ENCODE measurements around the gene AZU1.

AZU1 gene

DNA sequence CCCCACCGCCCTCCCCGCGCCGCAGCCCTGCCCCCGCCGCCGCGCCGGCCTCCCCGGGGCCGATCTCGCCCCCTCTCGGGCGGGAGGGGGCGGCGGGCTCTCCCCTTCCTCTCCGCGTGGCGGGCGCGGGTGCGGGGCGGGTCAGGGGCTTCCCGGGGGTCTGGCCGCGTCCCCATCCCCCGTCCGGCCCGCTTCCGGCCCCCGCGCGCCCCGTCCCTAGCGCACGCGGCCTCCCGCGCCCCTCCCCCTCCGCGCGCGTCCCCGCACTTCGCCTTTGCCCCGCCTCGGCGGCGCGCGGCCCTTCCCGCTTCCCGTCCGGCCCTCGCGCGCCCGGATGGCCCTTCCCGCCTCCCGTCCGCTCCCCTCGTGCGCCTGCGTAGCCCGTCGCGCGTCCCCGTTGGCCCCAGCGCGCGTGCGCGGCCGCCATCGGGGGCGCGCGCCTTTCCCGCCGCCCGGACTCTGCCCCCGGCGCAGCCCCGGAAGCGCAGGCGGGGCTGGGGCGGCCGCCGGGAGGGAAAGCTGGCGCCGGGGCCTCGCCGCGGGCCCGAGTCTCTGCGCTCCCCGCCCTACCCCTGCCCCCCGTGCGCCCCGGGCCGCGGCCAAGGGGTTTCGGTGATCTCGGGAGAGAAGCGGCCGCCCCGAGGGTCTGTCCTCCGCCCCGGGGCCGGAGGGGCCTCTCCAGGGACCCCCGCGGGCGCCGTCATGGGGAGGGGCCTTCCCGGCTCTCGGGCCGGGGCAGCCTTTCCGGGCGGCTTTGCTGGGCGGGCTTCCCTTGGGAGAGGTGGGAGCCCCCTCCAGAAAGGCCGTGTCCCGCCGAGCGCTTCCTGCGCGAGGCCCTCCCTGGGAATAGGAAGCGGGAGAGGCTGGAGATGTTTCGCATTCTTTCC is 29.9 kb upstream of the AZU1 start:
- DNase-seq, result peak; percentile 92

DNA sequence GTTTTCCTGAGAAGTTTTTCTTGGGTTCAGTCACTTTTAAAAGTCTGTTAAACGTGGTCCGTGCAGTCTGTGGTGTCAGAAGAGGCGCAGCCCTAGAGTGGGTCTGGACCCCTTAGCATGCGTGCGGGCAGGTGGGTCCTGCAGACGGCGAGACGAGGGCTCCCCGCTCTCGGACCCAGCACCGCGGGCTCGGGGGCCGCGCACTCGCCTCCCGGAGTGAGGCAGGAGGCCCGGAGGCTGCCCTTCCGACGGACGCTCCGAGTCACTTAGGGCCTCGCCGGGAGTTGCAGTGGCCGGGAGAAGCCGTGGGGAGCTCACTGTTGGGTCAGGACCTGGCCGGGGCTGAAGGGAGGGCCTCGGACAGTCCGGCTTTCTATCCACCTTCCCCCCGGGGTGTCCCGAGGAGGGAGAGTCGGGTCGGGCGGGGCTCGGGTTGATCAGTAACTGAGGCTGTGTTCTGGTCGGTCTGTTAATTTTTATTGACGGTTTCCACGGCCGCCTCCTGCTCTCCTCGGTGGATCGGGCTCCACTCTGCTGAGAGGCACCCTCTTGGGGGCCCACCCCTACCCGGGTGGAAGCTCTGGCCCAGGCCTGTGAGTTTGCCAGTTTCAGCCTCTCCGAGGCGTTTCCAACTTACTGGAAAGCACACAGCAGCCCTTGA is 29.1 kb upstream of the AZU1 start:
- no peak for DNase-seq

DNA sequence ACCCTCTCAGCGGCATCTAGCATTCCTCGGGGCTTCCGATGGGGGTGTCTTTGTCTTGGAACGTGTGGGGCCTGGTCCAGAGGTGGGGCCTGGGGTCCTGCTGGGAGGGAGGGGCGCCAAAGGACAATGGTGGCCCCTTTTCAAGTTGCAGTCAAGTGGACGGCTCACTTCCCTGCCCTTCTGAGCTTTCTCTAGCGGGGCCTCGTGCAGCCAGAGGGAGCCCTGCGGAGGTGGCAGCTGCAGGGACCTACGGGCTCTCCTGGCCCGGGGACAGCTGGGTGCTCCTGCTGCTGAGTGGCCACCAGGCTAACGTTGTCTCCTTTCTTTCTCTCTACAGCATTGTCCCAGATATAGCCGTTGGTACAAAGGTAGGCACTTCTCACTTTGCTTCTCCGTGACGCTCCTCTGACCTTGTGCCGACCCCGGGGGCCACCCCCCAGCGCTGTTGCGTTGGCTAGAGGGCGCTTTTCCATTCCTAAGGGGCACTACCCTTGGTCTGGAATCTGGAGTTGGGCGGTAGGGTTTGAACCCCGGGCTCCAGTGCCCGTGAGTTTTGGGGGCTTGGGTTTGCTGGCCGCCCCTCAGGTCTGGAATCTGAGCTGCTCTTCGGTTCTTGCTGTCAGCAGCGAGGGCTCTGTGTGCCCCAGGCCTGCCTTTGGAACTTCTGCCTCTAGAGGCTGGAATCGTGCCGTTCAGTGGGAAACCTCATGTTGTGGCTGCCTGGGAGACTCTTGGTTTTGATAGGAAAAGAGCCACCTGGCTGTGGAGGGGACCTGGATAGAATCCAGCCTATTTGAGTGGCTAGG is 28.4 kb upstream of the AZU1 start:
- DNase-seq, result peak; percentile 58

DNA sequence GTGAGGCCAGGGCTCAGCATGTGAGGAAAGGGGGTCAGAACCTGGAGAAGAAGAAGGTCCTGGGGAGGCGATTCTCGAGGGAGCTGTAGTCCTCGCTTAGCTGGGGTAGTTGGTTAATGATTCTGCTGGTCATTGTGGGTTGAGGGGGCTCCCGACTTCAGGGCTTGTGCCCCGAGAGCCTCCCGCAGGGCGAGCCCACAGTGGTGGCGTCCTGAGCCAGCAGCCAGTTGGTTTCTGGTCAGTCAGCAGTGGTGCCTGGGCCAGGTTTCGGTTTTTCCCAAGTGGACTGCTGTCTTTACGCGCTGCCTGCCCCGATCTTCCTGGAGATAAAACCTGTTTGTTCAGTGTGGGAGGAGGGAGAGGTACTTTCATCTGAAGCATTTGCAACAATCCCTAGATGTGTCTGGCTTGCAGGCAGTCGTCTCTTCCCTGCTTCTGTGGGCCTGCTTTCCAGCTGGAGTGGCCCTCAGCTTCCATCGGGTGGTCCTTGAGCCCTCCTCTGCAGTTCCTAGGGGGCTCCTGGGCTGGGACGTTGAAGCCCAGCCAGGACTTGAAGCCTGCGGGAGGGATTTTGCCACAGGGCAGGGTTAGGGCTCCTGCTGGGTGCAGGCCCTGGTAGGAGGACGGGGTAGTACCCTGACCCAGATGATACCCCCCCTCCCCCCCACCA is 27.1 kb upstream of the AZU1 start:
- no peak for DNase-seq

DNA sequence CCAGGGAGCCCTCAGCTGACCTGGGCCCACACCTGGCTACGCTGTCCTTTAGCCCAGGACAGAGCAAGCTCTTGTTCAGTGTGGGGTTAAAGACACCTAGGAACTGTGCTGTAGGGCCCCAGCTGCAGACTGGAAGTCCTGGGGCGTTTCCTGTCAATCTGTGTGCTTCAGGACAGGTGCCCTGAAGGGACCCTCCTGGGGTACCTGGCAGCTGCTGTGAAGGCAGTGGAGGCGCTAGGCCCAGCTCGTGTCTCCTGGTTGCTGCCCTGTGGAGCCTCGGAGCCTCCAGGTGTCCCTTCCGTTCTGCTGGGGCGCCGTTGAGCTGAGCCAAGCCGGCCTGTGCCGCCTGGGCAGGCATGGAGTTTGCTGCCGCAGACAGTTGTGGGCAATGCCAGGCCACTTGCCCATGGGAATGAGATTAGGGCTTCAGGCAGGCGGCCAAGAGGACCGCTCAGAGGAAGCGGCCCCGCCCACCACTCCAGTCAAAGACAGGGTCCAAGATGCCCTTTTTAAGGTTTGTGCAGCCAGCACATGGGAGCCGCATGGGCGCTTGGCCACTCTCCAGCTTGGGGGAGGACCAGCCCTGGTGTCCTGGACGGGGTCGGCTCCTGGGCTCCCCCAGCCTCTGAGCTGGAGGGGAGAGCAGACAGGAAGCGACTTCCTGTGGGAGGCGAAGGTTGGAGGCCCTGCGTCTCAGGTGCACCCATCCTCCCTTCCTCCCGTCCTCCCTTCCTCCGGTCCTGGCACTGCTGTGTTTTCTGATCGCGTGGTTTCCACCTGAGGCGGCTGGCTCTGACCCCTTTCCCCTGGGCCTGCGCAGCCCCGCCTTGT is 26.4 kb upstream of the AZU1 start:
- DNase-seq, result peak; percentile 46

DNA sequence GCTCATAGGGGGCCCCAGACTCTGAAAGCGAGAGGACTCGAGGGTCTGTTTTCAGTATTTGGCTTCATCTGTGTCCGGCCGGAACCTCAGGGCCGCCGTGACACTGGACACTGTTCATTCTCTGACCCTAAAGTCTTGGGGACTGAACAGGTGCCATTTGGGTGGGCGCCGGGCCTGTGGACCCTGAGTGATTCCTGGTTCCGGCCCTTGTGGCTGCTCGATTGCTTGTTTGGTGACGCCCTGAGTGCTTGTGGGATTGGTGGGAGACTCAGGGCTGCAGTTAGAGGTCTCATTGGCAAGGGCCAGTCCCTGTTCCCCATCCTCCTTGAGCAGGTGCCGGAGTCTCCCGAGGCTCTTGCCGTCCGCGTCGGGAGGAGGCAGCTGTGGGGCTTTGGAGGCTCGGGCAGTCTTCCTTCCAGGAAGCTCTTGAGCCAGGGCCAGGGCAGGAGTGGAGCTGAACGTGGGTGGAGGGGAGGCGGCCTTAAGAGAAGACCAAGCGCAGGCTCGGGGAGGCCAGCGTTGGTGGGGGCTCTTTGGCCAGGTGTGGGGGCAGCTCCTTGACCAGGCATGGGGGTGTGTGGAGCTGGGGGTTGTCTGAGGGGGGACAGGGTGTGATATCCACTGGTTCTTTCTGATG is 25.7 kb upstream of the AZU1 start:
- DNase-seq, result no peak

DNA sequence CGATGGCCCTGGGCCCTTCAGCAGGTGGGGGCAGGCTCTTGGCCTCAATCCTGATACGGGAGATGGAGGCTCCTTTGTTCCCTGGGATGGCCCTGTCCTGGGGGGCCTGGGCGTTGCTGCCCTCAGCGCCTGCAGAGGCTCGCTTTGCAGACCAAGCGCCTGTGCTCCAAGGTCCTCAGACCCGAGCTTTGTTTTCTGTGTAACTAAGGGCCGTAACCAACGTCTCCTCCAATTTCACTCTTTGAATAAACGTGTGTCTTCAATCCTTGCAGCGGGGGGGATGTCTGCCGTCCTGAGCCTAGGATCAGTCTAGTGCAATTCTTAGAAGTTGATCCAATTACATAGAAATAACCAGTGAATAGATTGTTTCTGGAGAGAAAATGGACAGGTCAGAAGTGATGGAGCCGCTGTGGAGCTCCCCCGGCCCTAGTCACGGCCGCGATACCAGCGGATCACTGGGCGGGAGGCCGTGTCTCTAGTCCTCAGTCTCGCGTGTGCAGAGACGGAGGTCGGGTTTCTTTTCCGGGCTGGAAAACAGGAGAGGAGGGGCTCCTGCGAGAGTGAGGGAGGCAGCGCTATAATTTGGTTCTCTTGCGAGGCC is 25.0 kb upstream of the AZU1 start:
- DNase-seq, result no peak

DNA sequence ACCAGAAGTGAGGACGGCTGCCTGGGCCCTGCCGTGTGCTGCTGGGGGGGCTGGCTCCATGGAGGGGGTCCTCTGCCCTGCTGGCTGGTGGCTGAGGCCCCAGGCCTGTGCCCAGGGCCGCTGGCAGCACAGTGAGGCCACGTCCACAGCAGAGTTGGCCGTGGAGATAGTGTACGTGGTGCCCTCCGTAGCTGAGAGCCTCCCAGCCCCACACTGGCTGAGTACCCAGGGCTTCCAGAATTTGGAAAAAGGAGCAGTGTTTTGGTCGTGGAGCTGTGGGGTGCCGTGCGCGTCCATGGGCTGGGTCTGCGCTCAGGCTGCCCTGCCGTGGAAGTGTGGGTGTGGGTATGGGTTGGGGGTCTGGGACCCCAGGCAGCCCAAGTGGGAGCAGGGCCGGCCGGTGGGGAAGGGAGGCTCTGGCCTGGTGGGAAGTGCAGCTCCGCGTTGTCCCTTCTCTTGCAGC is 24.5 kb upstream of the AZU1 start:
- DNase-seq, result no peak

DNA sequence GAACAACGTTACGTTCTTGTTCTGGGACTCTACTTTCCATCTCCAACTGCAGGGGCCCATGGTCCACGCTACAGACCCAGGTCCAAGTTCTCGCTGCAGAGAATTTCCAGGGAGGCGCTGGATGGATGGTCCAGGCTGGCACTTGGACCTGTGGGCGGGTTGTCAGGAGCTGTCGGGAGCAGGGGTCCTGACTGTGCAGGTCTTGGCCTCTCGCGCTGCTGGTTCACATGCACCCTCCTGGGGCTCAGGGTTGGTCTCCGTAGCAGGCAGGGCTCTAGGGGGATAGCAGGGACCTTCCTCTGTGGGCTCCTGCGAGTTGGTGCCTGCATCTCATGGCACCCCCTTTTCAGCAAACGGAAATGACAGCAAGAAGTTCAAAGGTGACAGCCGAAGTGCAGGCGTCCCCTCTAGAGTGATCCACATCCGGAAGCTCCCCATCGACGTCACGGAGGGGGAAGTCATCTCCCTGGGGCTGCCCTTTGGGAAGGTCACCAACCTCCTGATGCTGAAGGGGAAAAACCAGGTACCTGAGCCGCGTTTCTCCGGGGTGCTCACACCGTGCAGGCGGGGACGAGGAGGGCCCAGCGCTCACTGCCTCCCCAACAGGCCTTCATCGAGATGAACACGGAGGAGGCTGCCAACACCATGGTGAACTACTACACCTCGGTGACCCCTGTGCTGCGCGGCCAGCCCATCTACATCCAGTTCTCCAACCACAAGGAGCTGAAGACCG is 23.8 kb upstream of the AZU1 start:
- no peak for DNase-seq

DNA sequence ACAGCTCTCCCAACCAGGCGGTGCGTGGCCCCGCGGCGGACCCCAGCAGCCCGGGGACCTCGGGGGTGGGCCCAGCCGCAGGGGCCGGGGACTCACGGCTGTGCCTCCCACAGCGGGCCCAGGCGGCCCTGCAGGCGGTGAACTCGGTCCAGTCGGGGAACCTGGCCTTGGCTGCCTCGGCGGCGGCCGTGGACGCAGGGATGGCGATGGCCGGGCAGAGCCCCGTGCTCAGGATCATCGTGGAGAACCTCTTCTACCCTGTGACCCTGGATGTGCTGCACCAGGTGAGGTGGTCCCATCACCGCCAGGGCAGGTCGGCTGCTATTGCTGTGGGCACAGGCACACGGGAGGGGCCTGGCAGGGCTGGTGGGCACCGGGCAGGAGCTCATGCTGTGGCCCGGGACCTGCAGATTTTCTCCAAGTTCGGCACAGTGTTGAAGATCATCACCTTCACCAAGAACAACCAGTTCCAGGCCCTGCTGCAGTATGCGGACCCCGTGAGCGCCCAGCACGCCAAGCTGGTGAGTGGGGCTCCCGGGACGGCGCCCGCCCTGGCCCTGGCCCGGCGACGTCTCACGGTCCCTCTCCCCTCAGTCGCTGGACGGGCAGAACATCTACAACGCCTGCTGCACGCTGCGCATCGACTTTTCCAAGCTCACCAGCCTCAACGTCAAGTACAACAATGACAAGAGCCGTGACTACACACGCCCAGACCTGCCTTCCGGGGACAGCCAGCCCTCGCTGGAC is 23.0 kb upstream of the AZU1 start:
- no peak for DNase-seq

DNA sequence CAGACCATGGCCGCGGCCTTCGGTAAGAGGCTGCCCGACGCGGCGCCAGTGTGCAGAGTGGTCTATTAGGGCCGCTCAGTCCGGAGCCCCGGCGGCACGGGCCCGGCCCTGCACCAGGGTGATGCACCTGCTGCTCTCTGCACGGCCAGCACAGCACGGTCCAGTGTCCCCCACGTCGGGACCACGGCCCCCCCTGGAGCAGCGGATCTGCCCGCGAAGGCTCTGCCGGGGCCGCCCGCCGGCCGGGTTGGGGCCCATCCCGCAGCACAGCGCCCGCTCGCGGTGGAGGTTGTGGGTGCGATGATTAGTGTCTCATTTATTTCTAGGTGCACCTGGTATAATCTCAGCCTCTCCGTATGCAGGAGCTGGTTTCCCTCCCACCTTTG is 22.5 kb upstream of the AZU1 start:
- no peak for DNase-seq

DNA sequence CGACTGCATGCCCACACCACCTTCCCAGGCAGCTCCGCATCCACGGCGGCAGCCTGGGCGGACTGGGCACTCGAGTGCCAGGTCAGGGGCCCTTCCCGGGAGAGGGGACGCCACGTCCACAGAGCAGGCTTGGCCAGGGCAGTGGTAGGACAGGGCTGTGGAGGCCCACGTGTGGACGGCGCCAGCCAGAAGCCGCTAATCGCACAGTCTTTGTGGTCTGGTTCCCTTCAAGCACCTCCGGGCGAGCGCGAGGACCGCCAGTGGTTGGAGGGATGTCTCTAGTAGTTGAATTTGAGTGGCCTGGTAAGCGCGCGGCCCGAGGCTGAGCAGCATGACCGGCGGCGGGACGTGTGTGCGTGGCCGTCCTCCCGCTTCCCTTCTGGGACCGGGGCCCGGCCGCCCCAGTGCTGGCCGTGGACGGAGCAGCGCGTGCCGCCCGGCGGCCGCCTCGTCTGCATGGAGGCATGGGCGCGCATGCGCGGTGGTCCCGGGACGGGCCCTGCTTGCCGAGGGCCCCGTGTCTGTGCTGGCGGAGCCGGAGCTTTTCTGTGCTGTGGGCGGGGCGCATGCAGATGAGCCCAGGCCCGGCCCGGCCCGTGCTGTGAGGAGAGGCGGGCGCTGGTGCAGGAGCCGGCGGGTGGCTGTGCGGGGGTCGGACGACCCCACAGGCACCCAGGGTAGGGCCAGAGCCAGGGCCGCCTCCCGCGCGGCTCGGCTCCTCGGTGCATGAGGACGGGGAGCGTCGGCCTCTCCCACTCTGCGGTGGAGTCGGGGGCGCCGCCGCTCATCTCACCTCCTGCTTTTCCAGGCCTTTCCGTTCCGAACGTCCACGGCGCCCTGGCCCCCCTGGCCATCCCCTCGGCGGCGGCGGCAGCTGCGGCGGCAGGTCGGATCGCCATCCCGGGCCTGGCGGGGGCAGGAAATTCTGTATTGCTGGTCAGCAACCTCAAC is 21.8 kb upstream of the AZU1 start:
- DNase-seq, result no peak

DNA sequence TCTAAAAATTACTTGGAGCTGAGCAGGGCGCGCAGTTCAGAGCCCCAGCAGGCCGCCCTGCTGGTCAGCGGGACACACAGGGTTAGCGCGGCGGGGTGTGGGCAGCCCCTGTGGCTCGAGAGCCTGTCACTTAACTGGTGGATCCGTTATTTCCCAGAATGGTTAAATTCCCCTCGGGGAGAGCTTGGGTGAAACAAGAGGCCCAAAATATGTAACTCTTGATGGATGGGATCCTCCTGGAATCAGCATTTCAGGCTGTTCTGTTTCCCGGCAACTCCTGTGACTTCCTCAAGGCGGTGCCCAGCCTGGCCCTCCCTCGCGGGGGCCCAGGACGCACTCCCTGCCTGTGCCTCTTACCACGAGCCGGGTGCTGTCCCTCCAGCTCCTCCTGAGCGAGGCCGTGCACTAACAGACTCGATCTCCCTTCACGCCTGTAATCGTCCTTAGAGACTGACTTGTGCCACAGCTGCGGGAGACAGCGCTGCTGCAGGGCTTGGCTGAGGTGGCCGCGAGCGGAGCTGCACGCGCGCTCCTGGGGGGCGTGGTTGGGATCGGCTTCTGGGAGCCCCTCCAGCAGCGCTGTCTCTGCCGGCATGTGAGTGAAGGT is 20.7 kb upstream of the AZU1 start:
- no peak for DNase-seq

DNA sequence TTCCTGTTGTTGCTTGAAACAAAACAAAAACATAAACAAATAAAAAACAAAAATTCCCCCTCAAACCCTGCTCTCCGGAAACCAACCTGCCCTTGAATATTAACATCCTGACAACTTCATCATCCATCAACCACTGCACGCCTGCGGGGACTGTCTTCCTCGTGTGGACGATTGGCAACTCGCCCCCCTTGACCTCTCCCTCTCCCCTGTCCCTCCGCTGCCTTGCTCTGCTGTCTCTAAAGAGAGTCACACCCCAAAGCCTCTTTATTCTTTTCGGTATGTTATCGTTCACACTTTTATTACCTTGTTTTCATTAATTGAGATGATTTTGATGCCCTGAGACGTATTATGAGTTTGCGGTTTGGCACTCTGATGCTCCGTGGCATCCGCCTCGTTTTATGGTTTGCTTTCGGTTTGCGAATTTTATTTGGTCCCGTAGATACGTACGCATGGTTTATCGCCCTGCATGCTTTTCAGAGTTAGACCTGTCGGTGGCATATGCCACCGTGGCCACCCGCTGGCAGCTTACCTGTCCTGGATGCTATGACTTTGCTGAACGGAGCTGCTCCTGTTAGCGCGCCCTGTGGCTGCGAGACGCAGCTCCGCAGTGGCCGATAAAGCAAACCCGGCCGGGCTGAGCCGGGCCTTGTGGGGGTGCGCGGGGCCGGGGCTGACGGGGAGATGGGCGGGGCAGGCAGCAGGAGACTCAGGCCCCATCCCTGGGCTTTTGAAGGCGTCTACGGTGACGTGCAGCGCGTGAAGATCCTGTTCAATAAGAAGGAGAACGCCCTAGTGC is 19.8 kb upstream of the AZU1 start:
- DNase-seq, result no peak

DNA sequence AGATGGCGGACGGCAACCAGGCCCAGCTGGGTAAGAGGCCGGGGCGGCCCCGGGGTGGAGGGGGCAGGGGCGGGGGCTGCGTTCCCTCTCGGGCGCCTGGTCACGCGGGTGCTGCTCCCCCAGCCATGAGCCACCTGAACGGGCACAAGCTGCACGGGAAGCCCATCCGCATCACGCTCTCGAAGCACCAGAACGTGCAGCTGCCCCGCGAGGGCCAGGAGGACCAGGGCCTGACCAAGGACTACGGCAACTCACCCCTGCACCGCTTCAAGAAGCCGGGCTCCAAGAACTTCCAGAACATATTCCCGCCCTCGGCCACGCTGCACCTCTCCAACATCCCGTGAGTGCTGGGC is 19.2 kb upstream of the AZU1 start:
- DNase-seq, result no peak

DNA sequence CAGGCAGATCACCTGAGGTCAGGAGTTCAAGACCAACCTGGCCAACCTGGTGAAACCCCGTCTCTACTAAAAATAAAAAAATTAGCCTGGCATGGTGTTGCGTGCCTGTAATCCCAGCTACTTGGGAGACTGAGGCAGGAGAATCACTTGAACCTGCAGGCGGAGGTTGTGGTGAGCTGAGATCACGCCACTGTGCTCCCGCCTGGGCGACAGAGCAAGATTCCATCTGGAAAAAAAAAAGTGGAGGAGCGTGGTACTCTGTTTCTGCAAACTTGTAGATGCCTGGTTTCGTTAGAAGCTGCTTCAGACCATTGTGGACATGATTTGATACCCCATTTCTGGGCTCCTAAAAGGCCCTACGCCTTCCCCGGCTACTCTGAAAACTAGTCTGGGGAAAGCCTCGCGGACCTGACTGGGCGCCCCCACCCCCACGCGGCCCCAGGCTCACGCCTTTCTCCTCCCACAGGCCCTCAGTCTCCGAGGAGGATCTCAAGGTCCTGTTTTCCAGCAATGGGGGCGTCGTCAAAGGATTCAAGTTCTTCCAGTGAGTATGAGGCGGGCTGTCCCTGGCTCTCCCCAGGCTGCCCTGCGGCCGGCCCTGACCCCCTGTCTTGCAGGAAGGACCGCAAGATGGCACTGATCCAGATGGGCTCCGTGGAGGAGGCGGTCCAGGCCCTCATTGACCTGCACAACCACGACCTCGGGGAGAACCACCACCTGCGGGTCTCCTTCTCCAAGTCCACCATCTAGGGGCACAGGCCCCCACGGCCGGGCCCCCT is 17.4 kb upstream of the AZU1 start:
- no peak for DNase-seq
